ENCODE results near the gene TBC1D20. TPM values are rescaled to one million over a fixed set of nuclear protein-coding genes. Genes with fewer than 3 reads are reported as not detected.
A peak's percentile ranks its signal among the peaks of the same experiment; 100 is the strongest.
"Not testable (repeated sequence)": the region's sequence is repeated elsewhere in the genome, so short reads cannot be mapped to it uniquely, and the experiment has no call there.

Gene TBC1D20
- total RNA-seq, 1 donor from 2014 or later: 52.8 TPM

DNA sequence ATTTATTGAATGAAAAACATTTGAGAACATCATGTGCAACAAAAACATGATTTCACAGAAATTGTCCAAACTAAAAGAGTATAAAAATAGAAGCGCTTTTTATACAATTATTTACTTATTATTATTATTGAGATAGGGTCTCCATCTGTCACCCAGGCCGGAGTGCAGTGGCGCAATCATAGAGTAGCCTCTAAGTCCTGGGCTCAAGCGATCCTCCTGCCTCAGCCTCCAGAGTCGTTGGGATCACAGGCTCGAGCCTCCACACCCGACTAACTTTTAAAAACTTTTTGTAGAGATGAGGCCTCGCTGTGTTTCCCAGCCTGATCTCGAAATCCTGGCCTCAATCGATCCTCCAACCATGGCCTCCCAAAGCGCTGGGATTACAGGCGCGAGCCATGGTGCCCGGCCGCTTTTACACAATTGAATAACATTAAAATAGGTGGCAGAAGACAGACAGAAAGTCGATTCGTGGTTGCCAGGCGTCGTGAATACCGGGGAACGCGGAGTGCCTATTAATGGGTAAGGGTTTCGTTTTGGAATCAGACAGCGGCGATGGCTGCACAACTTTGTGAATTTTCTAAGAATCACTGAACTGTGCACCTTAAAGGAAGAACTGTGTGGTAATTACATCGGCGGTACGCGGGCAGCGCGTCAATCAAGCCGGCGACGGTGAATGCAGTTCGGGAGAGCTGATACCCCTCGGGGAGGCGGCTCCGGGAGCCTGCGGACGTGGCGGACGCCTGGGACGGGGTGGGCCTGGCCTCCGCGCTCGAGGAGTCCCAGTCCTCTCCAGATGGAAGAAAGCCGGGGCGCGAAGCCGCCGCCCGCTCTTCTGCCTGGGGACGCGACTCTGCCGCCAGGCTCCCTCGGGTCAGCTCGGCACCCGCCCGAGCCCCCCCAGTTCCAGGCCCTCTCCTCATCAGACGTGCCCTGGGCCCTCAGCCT is 807 bp downstream of the TBC1D20 start:
- peaks cover 37% of the 10 kb centered on the region for H3K4me1 Mint-ChIP-seq (ENCODE audit: unreplicated experiment)
- peak overlapping the region; percentile 85 for H3K4me3 Mint-ChIP-seq (ENCODE audit: unreplicated experiment)
- H3K36me3 Mint-ChIP-seq (ENCODE audit: unreplicated experiment): no peaks in the 10 kb centered on the region
- no peaks in the 10 kb centered on the region for H3K27me3 Mint-ChIP-seq (ENCODE audit: unreplicated experiment)
- H3K9me3 Mint-ChIP-seq (ENCODE audit: unreplicated experiment): no peaks in the 10 kb centered on the region
- H3K27ac Mint-ChIP-seq (ENCODE audit: unreplicated experiment): peak overlapping the region; percentile 92
- peak; percentile 87 for DNase-seq (ENCODE audit: extremely low spot score, unreplicated experiment)
- TF ChIP-seq, protein P1, sequence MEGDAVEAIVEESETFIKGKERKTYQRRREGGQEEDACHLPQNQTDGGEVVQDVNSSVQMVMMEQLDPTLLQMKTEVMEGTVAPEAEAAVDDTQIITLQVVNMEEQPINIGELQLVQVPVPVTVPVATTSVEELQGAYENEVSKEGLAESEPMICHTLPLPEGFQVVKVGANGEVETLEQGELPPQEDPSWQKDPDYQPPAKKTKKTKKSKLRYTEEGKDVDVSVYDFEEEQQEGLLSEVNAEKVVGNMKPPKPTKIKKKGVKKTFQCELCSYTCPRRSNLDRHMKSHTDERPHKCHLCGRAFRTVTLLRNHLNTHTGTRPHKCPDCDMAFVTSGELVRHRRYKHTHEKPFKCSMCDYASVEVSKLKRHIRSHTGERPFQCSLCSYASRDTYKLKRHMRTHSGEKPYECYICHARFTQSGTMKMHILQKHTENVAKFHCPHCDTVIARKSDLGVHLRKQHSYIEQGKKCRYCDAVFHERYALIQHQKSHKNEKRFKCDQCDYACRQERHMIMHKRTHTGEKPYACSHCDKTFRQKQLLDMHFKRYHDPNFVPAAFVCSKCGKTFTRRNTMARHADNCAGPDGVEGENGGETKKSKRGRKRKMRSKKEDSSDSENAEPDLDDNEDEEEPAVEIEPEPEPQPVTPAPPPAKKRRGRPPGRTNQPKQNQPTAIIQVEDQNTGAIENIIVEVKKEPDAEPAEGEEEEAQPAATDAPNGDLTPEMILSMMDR (IDR thresholded peaks at IDR 0.05): no peak

- Mint-ChIP-seq H3K27ac (ENCODE audit: unreplicated experiment) (peak overlapping the region; percentile 92), H3K27me3 (ENCODE audit: unreplicated experiment) (no peaks in the 10 kb centered on the region), H3K4me3 (ENCODE audit: unreplicated experiment) (peak overlapping the region; percentile 85), H3K9me3 (ENCODE audit: unreplicated experiment) (no peaks in the 10 kb centered on the region), H3K36me3 (ENCODE audit: unreplicated experiment) (no peaks in the 10 kb centered on the region), H3K4me1 (ENCODE audit: unreplicated experiment) (peaks cover 37% of the 10 kb centered on the region)
- TF ChIP-seq, protein P1 (IDR thresholded peaks at IDR 0.05): no peak
- no peak for DNase-seq (ENCODE audit: extremely low spot score, unreplicated experiment)
Observed at GRCh38 chr20:460707-461106, 1.6 kb downstream of the TBC1D20 start.

DNA sequence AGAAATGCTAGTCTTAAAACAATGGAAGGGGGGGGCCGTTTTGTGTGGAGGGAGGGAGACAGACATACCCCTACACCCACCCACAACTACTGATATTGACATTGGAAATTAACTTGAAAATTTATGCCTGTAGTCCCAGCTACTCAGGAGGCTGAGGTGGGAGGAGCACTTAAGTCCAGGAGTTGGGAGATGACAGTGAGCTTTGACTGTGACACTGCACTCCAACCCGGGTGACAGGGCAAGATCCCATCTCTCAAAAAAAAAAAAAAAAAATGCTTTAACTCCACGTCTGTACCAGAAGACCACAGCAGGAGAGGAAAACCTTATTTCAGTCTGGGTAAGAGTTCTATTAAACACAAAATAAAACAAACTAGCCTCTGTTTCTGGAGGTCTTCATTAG is 2.2 kb downstream of the TBC1D20 start:
- H3K36me3 Mint-ChIP-seq (ENCODE audit: unreplicated experiment): no peaks in the 10 kb centered on the region
- H3K9me3 Mint-ChIP-seq (ENCODE audit: unreplicated experiment): no peaks in the 10 kb centered on the region
- DNase-seq (ENCODE audit: extremely low spot score, unreplicated experiment): no peak
- H3K4me1 Mint-ChIP-seq (ENCODE audit: unreplicated experiment): peaks cover 37% of the 10 kb centered on the region
- H3K27me3 Mint-ChIP-seq (ENCODE audit: unreplicated experiment): no peaks in the 10 kb centered on the region
- H3K4me3 Mint-ChIP-seq (ENCODE audit: unreplicated experiment): peak overlapping the region; percentile 85
- TF ChIP-seq, protein P1 (IDR thresholded peaks at IDR 0.05): no peak
- H3K27ac Mint-ChIP-seq (ENCODE audit: unreplicated experiment): peak overlapping the region; percentile 92

- no peak for DNase-seq (ENCODE audit: extremely low spot score, unreplicated experiment)
- H3K4me3 Mint-ChIP-seq (ENCODE audit: unreplicated experiment): no peak overlapping the region
- H3K4me1 Mint-ChIP-seq (ENCODE audit: unreplicated experiment): peaks cover 37% of the 10 kb centered on the region
- no peaks in the 10 kb centered on the region for H3K27me3 Mint-ChIP-seq (ENCODE audit: unreplicated experiment)
- no peaks in the 10 kb centered on the region for H3K36me3 Mint-ChIP-seq (ENCODE audit: unreplicated experiment)
- H3K27ac Mint-ChIP-seq (ENCODE audit: unreplicated experiment): no peak overlapping the region
- H3K9me3 Mint-ChIP-seq (ENCODE audit: unreplicated experiment): no peaks in the 10 kb centered on the region
- TF ChIP-seq, protein P1 (IDR thresholded peaks at IDR 0.05): no peak
Observed at GRCh38 chr20:458776-459175, 3.6 kb downstream of the TBC1D20 start.

- Mint-ChIP-seq H3K9me3 (ENCODE audit: unreplicated experiment) (no peaks in the 10 kb centered on the region), H3K27me3 (ENCODE audit: unreplicated experiment) (no peaks in the 10 kb centered on the region), H3K36me3 (ENCODE audit: unreplicated experiment) (no peaks in the 10 kb centered on the region), H3K27ac (ENCODE audit: unreplicated experiment) (no peak overlapping the region), H3K4me3 (ENCODE audit: unreplicated experiment) (no peak overlapping the region), H3K4me1 (ENCODE audit: unreplicated experiment) (peaks cover 19% of the 10 kb centered on the region)
- no peak for DNase-seq (ENCODE audit: extremely low spot score, unreplicated experiment)
- TF ChIP-seq, protein P1 (IDR thresholded peaks at IDR 0.05): no peak
Observed at GRCh38 chr20:454951-455350, 7.4 kb downstream of the TBC1D20 start.

DNA sequence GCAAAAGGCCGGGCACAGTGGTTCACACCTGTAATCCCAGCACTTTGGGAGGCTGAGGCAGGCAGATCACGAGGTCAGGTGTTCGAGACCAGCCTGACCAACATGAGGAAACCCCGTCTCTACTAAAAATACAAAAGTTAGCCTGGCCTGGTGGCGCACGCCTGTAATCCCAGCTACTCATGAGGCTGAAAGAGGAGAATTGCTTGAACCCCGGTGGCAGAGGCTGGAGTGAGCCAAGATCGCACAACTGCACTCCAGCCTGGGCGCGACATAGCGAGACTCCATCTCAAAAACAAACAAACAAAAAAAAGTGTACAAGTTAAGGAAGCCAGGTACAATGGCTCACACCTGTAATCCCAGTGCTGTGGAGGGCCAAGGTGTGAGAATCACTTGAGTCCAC is 10.3 kb downstream of the TBC1D20 start:
- H3K27me3 Mint-ChIP-seq (ENCODE audit: unreplicated experiment); H3K9me3 Mint-ChIP-seq (ENCODE audit: unreplicated experiment); H3K4me3 Mint-ChIP-seq (ENCODE audit: unreplicated experiment); H3K27ac Mint-ChIP-seq (ENCODE audit: unreplicated experiment); DNase-seq (ENCODE audit: extremely low spot score, unreplicated experiment); H3K36me3 Mint-ChIP-seq (ENCODE audit: unreplicated experiment): not testable (repeated sequence)
- H3K4me1 Mint-ChIP-seq (ENCODE audit: unreplicated experiment): peaks cover 11% of the 10 kb centered on the region

Data from osteocyte (in vitro differentiated cells).